Endometrial microvascular endothelial cells (primary cell): ENCODE data around the gene ZNF732. TPM values are rescaled to one million over a fixed set of nuclear protein-coding genes. Genes with fewer than 3 reads are reported as not detected.
"Not testable (repeated sequence)": the region's sequence is repeated elsewhere in the genome, so short reads cannot be mapped to it uniquely, and the experiment has no call there.

ENCODE experiments used
- in situ Hi-C: cut with HindIII; loops from 2 replicates; pipeline ENCODE4 v1.10.0; 2017; ENCODE audit warnings: low sequenced_read_pairs, low pct_unique_long_range_greater_than_20kb; ENCODE audit errors: inconsistent ontology term
- total RNA-seq: library from RNA; depleted of rRNA; stranded (reverse); fragments of >200 nt; gene quantifications from one replicate; pipeline ENCODE4 v1.2.3, GENCODE V29; 2015; ENCODE audit errors: inconsistent ontology term

The ZNF732 gene
- total RNA-seq, 1 donor from 2014 or later: 1.0 TPM

DNA sequence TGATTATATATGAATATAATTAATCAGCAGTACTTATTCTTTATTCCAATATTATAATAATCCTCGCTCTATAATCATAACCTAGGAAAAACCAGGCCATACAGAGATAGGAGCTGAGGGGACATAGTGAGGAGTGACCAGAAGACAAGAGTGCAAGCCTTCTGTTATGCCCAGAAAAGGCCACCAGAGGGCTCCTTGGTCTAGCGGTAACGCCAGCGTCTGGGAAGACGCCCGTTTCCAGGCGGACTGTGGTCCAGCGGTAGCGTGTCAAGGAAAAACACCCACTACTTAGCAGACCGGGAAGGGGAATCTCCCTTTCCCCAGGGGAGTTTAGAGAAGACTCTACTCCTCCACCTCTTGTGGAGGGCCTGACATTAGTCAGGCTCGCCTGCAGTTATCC lies 46.0 kb downstream of the ZNF732 start:
- in situ Hi-C loops: not testable (repeated sequence)

DNA sequence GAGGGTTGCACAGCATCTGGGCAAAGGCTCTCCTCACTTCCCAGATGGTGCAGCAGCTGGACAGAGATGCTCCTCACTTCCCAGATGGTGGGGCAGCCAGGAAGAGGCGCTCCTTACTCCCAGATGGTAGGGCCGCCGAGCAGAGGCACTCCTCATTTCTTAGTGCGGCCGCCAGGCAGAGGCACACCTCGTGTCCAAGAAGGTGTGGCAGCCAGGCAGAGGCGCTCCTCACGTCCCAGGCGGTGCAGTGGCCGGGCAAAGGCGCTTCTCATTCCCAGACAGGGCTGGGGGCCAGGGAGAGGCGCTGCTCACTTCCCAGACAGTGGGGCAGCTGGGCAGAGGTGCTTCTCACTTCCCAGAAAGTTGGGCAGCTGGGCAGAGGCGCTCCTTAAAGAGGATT lies 48.8 kb downstream of the ZNF732 start:
- in situ Hi-C loops: no loop called here

DNA sequence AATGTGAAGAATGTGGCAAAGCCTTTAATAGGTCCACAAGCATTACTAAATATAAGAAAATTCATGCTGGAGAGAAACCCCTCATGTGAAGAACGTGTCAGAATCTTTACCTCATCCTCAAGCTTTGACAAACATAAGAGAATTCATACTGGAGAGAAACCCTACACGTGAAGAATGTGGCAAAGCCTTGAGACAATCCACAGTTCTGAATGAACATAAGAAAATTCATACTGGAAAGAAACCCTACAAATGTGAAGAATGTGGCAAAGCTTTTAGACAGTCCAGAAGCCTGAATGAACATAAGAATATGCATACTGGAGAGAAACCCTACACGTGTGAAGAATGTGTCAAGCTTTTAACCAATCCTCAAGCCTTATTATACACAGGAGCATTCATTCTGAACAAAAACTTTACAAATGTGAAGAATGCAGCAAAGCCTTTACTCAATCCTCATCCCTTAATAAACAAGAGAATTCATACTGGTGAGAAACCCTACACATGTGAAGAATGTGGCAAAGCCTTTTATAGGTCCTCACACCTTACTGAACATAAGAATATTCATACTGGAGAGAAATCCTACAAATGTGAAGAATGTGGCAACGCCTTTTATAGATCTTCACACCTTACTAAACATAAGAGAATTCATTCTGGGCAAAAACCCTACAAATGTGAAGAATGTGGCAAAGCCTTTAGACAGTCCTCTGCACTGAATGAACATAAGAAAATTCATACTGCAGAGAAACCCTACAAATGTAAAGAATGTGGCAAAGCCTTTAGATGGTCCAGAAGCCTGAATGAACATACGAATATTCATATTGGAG lies 51.1 kb downstream of the ZNF732 start:
- in situ Hi-C loops: no loop called here

DNA sequence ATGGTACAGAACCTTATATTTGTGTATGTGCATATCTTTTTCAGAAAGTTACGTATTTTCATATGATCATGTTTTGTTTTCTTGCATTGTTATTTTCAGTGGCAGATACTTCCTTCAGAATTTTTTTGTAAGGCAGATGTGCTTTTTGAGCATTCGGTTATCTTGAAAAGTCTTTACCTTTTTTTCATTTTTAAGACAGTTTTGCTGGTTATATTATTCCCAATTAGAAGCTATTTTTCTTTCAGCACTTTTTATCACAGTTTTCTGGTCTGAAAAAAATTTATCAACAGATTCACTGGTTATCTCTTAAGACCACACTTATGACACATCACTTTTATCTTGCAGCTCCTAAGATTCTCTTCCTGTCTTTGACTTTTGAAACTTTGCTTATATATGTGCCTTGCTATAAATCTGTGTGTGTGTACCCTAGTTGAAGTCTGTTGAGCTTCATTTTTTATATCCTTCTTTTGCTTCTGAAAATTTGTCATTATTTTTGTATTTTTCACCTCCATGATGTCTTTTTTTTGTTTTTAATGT lies 53.1 kb downstream of the ZNF732 start:
- in situ Hi-C loops: no loop called here

DNA sequence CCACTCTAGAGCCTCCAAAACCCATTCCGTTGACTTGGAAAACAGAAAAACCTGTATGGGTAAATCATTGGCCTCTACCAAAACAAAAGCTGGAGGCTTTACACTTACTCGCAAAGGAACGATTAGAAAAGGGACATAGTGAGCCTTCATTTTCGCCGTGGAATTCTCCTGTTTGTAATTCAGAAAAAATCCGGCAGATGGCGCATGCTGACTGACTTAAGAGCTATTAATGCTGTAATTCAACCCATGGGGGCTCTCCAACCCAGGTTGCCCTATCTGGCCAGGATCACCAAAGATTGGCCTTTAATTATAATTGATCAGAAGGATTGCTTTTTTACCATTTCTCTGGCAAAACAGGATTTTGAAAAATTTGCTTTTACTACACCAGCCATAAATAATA lies 60.8 kb downstream of the ZNF732 start:
- in situ Hi-C loops: no loop called here

DNA sequence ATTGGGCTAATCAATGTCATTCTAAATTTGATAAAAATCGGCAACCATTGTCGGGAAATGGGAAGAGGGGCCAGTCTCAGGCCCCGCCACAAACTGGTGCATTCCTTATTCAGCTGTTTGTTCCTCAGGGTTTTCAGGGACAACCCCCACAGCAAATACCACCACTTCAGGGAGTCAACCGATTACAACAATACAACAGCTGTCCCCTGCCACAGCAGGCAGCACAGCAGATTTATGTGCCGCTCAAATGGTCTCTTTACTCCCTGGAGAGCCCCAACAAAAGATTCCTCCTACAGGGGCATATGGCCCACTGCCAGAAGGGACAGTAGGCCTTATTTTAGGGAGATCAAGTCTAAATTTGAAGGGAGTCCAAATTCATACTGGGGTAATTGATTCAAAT lies 61.8 kb downstream of the ZNF732 start:
- in situ Hi-C loops: no loop called here

DNA sequence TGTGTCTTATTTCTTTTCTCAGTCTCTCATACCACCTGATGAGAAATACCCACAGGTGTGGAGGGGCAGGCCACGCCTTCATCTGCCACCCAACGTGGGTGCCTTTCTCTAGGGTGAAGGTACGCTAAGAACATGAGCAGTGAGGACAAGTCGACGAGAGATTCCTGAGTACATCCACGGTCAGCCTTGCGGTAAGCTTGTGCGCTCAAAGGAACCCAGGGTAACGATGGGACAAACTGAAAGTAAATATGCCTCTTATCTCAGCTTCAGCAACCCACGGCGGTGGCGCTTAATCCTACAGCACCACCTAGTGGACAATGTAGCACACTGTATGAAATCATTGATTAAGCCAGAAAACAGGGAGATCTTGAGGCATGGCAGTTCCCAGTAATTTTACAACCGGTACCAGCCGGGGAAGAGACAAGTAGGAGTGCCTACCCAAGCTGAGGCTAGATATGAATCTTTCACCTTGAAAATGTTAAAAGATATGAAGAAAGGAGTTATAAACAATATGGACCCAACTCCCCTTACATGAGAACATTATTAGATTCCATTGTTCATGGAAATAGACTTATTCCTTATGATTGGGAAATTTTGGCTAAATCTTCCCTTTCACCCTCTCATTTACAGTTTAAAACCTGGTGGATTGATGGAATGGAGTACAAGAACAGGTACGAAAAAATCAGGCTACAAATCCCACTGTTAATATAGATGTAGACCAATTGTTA lies 63.0 kb downstream of the ZNF732 start:
- in situ Hi-C loops: no loop called here

DNA sequence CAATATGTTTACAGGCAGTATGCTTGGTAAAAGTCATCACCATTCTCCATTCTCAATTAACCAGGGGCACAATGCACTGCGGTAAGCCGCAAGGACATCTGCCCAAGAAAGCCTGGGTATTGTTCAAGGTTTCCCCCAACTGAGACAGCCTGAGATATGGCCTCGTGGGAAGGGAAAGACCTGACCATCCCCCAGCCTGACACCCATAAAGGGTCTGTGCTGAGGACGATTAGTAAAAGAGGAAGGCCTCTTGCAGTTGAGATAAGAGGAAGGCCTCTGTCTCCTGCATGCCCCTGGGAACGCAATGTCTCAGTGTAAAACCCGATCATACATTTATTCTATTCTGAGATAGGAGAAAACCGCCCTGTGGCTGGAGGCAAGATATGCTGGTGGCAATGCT lies 63.9 kb downstream of the ZNF732 start:
- in situ Hi-C loops: not testable (repeated sequence)

DNA sequence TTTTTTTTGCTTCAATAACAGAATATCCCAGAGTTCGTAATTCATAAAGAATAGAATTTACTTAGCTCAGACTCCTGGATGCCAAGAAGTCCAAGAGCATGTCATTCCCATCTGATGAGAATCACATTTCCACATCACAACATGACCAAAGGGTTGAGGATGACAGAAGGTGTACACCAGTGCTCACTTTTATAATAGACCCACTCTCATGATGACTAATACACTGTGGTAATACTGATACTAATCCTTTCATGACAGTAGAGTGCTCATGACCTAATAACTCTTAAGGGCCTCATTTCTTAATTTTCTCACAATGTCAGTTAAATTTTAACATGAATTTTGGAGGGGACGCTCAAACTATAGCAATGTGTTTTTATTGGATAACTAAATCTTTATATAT lies 69.2 kb downstream of the ZNF732 start:
- in situ Hi-C loops: no loop called here

DNA sequence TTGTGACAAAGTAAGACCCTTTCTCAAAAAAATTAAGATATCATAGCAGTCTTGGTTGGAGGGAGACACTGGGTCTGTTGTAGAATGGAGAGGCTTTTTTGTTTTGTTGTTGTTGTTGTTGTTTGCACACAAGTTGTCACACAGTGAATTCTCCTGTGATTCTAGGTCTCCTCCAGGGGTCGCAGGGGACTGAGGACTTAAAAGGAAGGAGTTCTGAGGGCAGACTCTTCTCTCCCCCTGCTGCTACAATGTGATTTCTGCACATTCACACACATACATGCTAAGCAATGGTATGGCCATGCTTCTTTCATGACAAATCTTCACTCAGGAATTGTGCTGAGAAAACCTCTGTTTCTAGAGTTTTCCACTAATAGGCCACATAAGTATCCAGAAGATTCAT lies 71.1 kb downstream of the ZNF732 start:
- in situ Hi-C loops: no loop called here

DNA sequence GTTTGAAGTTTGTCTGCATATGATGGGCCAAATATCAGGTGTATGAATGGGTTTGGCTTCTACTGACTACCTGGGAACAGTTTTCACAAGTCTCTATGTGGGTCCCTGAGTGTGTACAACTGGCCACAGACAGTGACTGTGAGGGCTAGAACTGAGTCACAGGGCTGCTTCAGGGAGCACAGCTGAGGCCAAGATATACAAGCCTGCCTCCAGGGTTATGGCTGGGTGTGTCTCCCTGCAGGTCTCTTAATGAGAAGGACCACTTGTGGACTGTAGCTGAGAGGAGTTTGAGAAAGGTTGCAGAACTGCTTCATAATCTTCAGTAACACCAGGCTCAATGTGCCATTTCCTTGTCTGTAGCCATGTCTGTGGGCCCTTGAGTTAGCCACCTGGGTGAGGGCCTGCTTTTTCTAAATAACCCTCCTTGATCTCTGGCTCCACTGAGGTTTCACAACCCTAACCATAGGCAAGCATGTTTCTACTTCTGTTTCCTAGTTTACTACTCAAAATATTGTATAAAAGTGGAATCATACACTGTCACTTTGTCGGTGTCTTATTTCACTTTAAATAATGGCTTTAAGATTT lies 81.3 kb downstream of the ZNF732 start:
- in situ Hi-C loops: no loop called here

Other genes with a start within 250 kb of the ZNF732 start
- 7.6 TPM for gene ZNF718, start 181.0 kb downstream of the ZNF732 start, total RNA-seq
- 3.7 TPM for gene ZNF141, start 32.3 kb upstream of the ZNF732 start, total RNA-seq
- gene ZNF721, start 193.7 kb upstream of the ZNF732 start, total RNA-seq: 10.6 TPM
- 54.1 TPM for gene PIGG, start 193.7 kb upstream of the ZNF732 start, total RNA-seq